Loucy (cell line): ENCODE data around the gene PPIP5K2.
"Not testable (repeated sequence)": the region's sequence is repeated elsewhere in the genome, so short reads cannot be mapped to it uniquely, and the experiment has no call there.

Experiments
- H2AFZ ChIP-seq: fragments of 200-600 bp; sonication (generic); 2 replicates; pipeline ENCODE4 v1.6.0; 2016; ENCODE audit warnings: antibody characterized with exemption, mild to moderate bottlenecking, low read length, moderate library complexity
- H3F3A ChIP-seq: fragments of 200-600 bp; 2 replicates; pipeline ENCODE4 v1.6.0; 2016; ENCODE audit warnings: antibody characterized with exemption, low read depth, mild to moderate bottlenecking
- H3K27me3 ChIP-seq: fragments of 200-600 bp; sonication (generic); 2 replicates; pipeline ENCODE4 v1.6.1; 2014; ENCODE audit warnings: low read length, mild to moderate bottlenecking; ENCODE audit not compliant: insufficient read depth, poor library complexity, severe bottlenecking
- H3K36me3 ChIP-seq: fragments of 200-600 bp; sonication (generic); 2 replicates; pipeline ENCODE4 v1.6.1; 2016; ENCODE audit warnings: low read length; ENCODE audit not compliant: insufficient read depth
- H3K4me1 ChIP-seq: fragments of 200-600 bp; sonication (generic); 2 replicates; pipeline ENCODE4 v1.5.1; 2014; ENCODE audit warnings: low read length, mild to moderate bottlenecking; ENCODE audit not compliant: insufficient read depth, poor library complexity, severe bottlenecking
- H3K4me2 ChIP-seq: fragments of 200-600 bp; sonication (generic); 2 replicates; pipeline ENCODE4 v1.6.0; 2014; ENCODE audit warnings: antibody characterized with exemption, low read length, low read depth, mild to moderate bottlenecking; ENCODE audit not compliant: poor library complexity, severe bottlenecking
- H3K4me3 ChIP-seq: fragments of 200-600 bp; sonication (generic); 2 replicates; pipeline ENCODE4 v1.5.1; 2014; ENCODE audit warnings: low read length, mild to moderate bottlenecking, mixed read lengths; ENCODE audit not compliant: poor library complexity, severe bottlenecking
- H3K79me2 ChIP-seq: fragments of 200-600 bp; sonication (generic); 2 replicates; pipeline ENCODE4 v1.6.1; 2014; ENCODE audit warnings: low read length; ENCODE audit not compliant: insufficient read depth
- H3K9ac ChIP-seq: fragments of 200-600 bp; sonication (generic); 2 replicates; pipeline ENCODE4 v1.6.0; 2014; ENCODE audit warnings: mild to moderate bottlenecking, low read depth, low read length, moderate library complexity; ENCODE audit not compliant: poor library complexity, severe bottlenecking
- H3K9me2 ChIP-seq: fragments of 200-600 bp; sonication (generic); replicated peaks from 2 replicates; pipeline ENCODE4 v1.6.1; 2016; ENCODE audit warnings: low read depth, low read length, mixed read lengths
- H3K9me3 ChIP-seq: fragments of 200-600 bp; sonication (generic); 2 replicates; pipeline ENCODE4 v1.6.1; 2014; ENCODE audit warnings: mild to moderate bottlenecking, antibody characterized with exemption, low read length, low read depth; ENCODE audit not compliant: insufficient read depth
- H4K20me1 ChIP-seq: fragments of 200-600 bp; sonication (generic); 2 replicates; pipeline ENCODE4 v1.6.0; 2014; ENCODE audit warnings: antibody characterized with exemption, low read length, mild to moderate bottlenecking; ENCODE audit not compliant: insufficient read depth, poor library complexity, severe bottlenecking
- EZH2phosphoT487 ChIP-seq: fragments of 200-600 bp; IDR thresholded peaks from 2 replicates; pipeline ENCODE4 v1.6.1; 2018; ENCODE audit warnings: antibody characterized with exemption, mild to moderate bottlenecking, moderate library complexity, borderline replicate concordance
- TF ChIP-seq, protein P1 (sequence below): fragments of 200-600 bp; sonication (generic); conservative IDR thresholded peaks from 2 replicates; pipeline ENCODE4 v1.5.1; 2014; ENCODE audit warnings: mild to moderate bottlenecking, antibody characterized with exemption, low read length

Gene PPIP5K2

GRCh38 chr5:103217101-103217500 is 97.0 kb downstream of the PPIP5K2 start:
- Histone ChIP-seq H3K27me3 (no peaks in the 10 kb centered on the region), H3K36me3 (no peaks in the 10 kb centered on the region), H3K4me3 (no peak overlapping the region), H3K9me2 (no peaks in the 10 kb centered on the region), H3K4me1 (peaks cover 5% of the 10 kb centered on the region), H3F3A (no peaks in the 10 kb centered on the region), H3K4me2 (no peak overlapping the region), H3K79me2 (no peaks in the 10 kb centered on the region), H4K20me1 (no peaks in the 10 kb centered on the region), H3K9me3 (no peaks in the 10 kb centered on the region), H3K9ac (no peak overlapping the region), H2AFZ (no peak overlapping the region)
- TF ChIP-seq EZH2phosphoT487 = no peak
- TF ChIP-seq, protein P1, sequence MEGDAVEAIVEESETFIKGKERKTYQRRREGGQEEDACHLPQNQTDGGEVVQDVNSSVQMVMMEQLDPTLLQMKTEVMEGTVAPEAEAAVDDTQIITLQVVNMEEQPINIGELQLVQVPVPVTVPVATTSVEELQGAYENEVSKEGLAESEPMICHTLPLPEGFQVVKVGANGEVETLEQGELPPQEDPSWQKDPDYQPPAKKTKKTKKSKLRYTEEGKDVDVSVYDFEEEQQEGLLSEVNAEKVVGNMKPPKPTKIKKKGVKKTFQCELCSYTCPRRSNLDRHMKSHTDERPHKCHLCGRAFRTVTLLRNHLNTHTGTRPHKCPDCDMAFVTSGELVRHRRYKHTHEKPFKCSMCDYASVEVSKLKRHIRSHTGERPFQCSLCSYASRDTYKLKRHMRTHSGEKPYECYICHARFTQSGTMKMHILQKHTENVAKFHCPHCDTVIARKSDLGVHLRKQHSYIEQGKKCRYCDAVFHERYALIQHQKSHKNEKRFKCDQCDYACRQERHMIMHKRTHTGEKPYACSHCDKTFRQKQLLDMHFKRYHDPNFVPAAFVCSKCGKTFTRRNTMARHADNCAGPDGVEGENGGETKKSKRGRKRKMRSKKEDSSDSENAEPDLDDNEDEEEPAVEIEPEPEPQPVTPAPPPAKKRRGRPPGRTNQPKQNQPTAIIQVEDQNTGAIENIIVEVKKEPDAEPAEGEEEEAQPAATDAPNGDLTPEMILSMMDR = no peak

DNA sequence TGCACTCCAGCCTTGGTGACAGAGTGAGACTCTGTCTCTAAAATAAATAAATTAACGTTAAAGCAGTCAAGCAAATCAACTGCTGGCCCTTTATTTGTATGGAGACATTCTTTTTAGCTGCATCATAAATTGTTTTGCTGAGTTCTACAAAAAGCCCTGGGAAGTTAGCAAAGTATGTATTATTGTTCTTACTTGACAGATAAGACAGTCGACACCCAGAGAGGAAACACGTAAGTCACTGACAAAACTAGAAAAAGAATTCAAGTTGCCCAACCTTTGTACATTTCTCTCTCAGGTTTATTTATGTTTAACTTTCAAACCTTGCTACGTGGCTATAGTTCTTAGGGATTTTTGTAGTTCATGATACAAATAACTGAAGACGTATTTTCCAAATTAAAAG is 98.1 kb downstream of the PPIP5K2 start:
- Histone ChIP-seq H3K4me2 (no peak overlapping the region), H3K4me1 (peaks cover 3% of the 10 kb centered on the region), H3K4me3 (no peak overlapping the region), H2AFZ (no peak overlapping the region), H3K36me3 (no peaks in the 10 kb centered on the region), H3K9me2 (no peaks in the 10 kb centered on the region), H3K9me3 (no peaks in the 10 kb centered on the region), H3K27me3 (no peaks in the 10 kb centered on the region), H3K79me2 (no peaks in the 10 kb centered on the region), H3K9ac (no peak overlapping the region), H3F3A (no peaks in the 10 kb centered on the region), H4K20me1 (no peaks in the 10 kb centered on the region)
- no peak for TF ChIP-seq EZH2phosphoT487
- TF ChIP-seq, protein P1 = no peak

- not testable (repeated sequence) for H3K9me3 ChIP-seq, H3K79me2 ChIP-seq, H2AFZ ChIP-seq, H3K4me1 ChIP-seq, H4K20me1 ChIP-seq, H3K4me3 ChIP-seq, H3F3A ChIP-seq, H3K9me2 ChIP-seq, H3K36me3 ChIP-seq, H3K4me2 ChIP-seq, H3K27me3 ChIP-seq, H3K9ac ChIP-seq
Measured at GRCh38 chr5:103219074-103219473, 99.0 kb downstream of the PPIP5K2 start.

GRCh38 chr5:103223031-103223955 is 103.2 kb downstream of the PPIP5K2 start:
- no peaks in the 10 kb centered on the region for H3K9me3 ChIP-seq
- H3K79me2 ChIP-seq = no peaks in the 10 kb centered on the region
- H3K9ac ChIP-seq = no peak overlapping the region
- TF ChIP-seq, protein P1 = no peak
- TF ChIP-seq EZH2phosphoT487 = no peak
- no peak overlapping the region for H3K4me2 ChIP-seq
- no peaks in the 10 kb centered on the region for H3K27me3 ChIP-seq
- no peaks in the 10 kb centered on the region for H3K9me2 ChIP-seq
- H2AFZ ChIP-seq = no peak overlapping the region
- H3K4me1 ChIP-seq = no peaks in the 10 kb centered on the region
- H3K4me3 ChIP-seq = no peak overlapping the region
- H3F3A ChIP-seq = no peaks in the 10 kb centered on the region
- no peaks in the 10 kb centered on the region for H4K20me1 ChIP-seq
- no peaks in the 10 kb centered on the region for H3K36me3 ChIP-seq
